Pancreas (tissue), 10 donors: ENCODE results near the gene ALK. TPM values are rescaled to one million over a fixed set of nuclear protein-coding genes. Genes with fewer than 3 reads are reported as not detected.

Experiments
- ATAC-seq, 4 donors: fragments of 200-7000 bp; cut with Tn5 transposase; one replicate each; pipeline versions ENCODE4 v1.8.0 to v1.9.1; 2020; ENCODE audit warnings: mild to moderate bottlenecking in 4 of 4, moderate library complexity in 4 of 4
- DNase-seq, 6 donors: peaks; one replicate each; pipeline ENCODE4 v3.0.0-alpha.2; 2020
- FAIRE-seq: peaks from 2 replicates; lab custom pipeline; 2012; peaks lifted over from hg19 to GRCh38; lab: Jason Lieb, UNC
- H3K27ac ChIP-seq, 4 donors: fragments of 200-600 bp; sonication (generic); 1 replicate in 3 of 4; 2 replicates in 1 of 4; pipeline versions ENCODE4 v1.5.0 to v1.8.0; 2020
- H3K27me3 ChIP-seq, 4 donors: fragments of 200-600 bp; one replicate each; pipeline ENCODE4 v1.8.0; 2021
- H3K36me3 ChIP-seq, 3 donors: fragments of 200-600 bp; sonication (generic) in 1 of 3; one replicate each; pipeline versions ENCODE4 v1.5.0 to v1.8.0; 2020 to 2021
- H3K4me1 ChIP-seq, 3 donors: fragments of 200-600 bp; one replicate each; pipeline ENCODE4 v1.8.0; 2021
- H3K4me3 ChIP-seq, 4 donors: fragments of 200-600 bp; sonication (generic) in 2 of 4; one replicate each; pipeline versions ENCODE4 v1.5.0 to v1.8.0; 2020 to 2021
- H3K9me3 ChIP-seq, 4 donors: fragments of 200-600 bp; one replicate each; pipeline ENCODE4 v1.8.0; 2021
- whole genome bisulfite sequencing, 2 donors: extraction: QIAGEN DNeasy Blood & Tissue Kit; methylation state at CpG; one replicate each; pipeline ENCODE4 v1.1.7; 2013; 5-methylcytosine and 5-hydroxymethylcytosine counted together
- intact Hi-C, 3 donors: fragments of 100-400 bp; cut with DNase I; formaldehyde crosslinking; loops; one replicate each; pipeline versions ENCODE4 v1.11.1 to v1.14.2; 2022
- polyA plus RNA-seq, 2 donors: library from polyadenylated mRNA; stranded (reverse); fragments of 200-250 nt; gene quantifications; one replicate each; pipeline ENCODE4 v1.2.3, GENCODE V29; 2013
- total RNA-seq, 6 donors: library from RNA; stranded (reverse); fragmentation: NEBNext Ultra II Directional in 4 of 6; extraction: Animal tissue kit (Norgen Biotek cat#: 25700) in 4 of 6; gene quantifications; one replicate each; pipeline versions ENCODE4 v1.2.1 to v1.2.4, GENCODE V29; 2021 to 2023
- TF ChIP-seq, protein P1 (sequence below), 4 donors: fragments of 200-600 bp; sonication (generic) in 3 of 4; IDR thresholded peaks; one replicate each; pipeline versions ENCODE4 v1.5.0 to v1.8.0; 2021; ENCODE audit warnings: antibody characterized with exemption in 4 of 4
- donor health status: healthy with polysubstance abuse.
- donor health status: DM: no; HTN: no; CAD: no; lungs with moderate emphysema.
- donor health status: DM: no; HTN: no; CAD: no.
- donor health status: control.
- donor health status: control.
- donor health status: Bipolar disorder and iron deficiency.
- donor health status: DM: yes; HTN: yes; CAD: no.
- donor health status: DM: no; HTN: no; CAD: no.
- donor health status: DM: no; HTN: no; CAD: no.
- donor health status: DM: yes; HTN: yes; CAD: no.

The ALK gene
- total and polyA plus RNA-seq, 8 donors, result 0.05 to 0.17 (median 0.09) TPM; not detected in 2

DNA sequence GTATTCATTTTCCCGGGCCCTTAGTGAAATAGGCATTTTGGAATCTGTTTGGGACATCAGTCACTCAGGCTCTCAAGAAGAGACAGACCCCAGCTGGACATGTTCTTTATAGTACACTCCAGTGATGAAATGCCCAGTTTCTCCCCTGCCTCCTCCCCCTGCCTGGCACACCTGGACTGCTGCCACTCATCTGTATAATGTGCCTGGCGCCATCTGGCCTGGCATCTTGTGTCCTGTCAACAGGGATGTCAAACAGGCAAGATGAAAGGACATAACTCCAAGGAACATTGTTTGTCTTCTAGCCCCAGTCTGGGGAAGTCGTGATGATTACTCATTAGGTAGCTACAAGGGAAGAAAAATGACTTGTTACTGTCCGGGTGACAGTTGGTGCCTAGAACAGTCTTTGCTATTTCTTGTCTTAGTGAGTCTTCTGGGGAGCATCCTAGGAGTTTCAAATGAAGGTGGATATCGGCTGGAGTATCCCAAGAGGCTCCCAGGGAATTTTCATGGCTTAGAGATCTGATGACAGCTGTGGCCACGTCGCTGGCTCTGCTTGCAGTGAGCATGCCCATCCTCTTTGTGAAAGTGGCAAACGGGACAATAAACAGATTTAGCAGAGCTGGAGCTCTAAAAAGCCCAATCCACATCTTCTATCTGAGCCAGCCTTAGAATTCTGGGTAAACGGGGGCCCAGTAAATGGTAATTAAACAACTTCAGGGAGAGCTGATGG lies 153.6 kb downstream of the ALK start:
- Histone ChIP-seq H3K27me3 (no peaks in the 10 kb centered on the region), H3K4me1 (peaks cover 0 to 4% (median 0%) of the 10 kb centered on the region in 3 donors), H3K36me3 (no peaks in the 10 kb centered on the region), H3K9me3 (no peaks in the 10 kb centered on the region), H3K27ac (no peak overlapping the region), H3K4me3 (no peak overlapping the region)
- DNase-seq, result no peak
- 73 to 74% methylated on average over 9 of the region's 9 CpGs for WGBS, 2 donors
- no peak for FAIRE-seq
- ATAC-seq, result no peak
- TF ChIP-seq, protein P1, sequence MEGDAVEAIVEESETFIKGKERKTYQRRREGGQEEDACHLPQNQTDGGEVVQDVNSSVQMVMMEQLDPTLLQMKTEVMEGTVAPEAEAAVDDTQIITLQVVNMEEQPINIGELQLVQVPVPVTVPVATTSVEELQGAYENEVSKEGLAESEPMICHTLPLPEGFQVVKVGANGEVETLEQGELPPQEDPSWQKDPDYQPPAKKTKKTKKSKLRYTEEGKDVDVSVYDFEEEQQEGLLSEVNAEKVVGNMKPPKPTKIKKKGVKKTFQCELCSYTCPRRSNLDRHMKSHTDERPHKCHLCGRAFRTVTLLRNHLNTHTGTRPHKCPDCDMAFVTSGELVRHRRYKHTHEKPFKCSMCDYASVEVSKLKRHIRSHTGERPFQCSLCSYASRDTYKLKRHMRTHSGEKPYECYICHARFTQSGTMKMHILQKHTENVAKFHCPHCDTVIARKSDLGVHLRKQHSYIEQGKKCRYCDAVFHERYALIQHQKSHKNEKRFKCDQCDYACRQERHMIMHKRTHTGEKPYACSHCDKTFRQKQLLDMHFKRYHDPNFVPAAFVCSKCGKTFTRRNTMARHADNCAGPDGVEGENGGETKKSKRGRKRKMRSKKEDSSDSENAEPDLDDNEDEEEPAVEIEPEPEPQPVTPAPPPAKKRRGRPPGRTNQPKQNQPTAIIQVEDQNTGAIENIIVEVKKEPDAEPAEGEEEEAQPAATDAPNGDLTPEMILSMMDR (IDR thresholded peaks at IDR 0.05), result no peak
- intact Hi-C loops, result no loop called here

DNA sequence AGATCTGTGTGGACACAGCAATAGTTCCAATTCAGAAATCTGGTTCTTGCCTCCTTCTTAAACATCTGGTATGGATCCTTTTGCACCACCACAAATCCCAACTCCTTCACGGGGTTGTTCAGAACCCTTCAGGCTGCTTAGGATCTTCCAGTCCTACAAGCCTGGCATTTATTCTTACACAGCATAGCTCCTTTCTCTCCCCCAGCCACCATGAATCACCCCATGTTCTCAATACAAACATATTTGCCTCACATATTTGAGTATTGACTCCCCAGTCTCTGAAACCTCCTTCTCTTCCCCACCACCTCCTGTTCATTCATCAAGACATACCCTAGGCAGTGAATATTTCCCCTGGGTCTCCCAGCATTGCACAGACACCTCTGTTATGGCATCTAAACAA lies 155.2 kb downstream of the ALK start:
- no peaks in the 10 kb centered on the region for H3K27me3 ChIP-seq
- TF ChIP-seq, protein P1 (IDR thresholded peaks at IDR 0.05), result no peak
- FAIRE-seq (no peak), DNase-seq (no peak), ATAC-seq (no peak)
- no peak overlapping the region for H3K4me3 ChIP-seq
- no peaks in the 10 kb centered on the region for H3K36me3 ChIP-seq
- intact Hi-C loops, result no loop called here
- 90 to 94% methylated on average over 1 of the region's 1 CpG for WGBS, 2 donors
- no peak overlapping the region for H3K27ac ChIP-seq
- peaks cover 0 to 4% (median 0%) of the 10 kb centered on the region in 3 donors for H3K4me1 ChIP-seq
- no peaks in the 10 kb centered on the region for H3K9me3 ChIP-seq

DNA sequence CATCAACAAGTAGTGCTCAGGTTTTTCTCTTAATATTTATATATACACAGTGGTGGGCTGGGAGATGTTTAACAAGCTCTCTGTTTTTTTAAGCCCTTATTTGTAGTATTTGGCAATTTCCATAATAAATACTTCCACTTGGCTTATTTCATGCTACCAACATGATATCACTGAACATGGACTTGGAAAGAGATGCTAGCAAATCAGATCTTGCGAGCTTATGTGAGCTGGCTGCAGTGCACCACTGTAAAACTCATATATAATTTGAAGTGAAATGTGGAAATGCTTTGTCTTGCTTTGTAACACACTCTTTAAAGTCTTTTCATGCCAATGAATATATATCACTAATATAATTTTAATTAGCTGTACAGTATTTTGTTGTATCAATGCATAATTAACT lies 155.7 kb downstream of the ALK start:
- no peaks in the 10 kb centered on the region for H3K9me3 ChIP-seq
- intact Hi-C loops, result no loop called here
- H3K27me3 ChIP-seq, result no peaks in the 10 kb centered on the region
- H3K4me1 ChIP-seq, result peaks cover 0 to 4% (median 0%) of the 10 kb centered on the region in 3 donors
- no peak overlapping the region for H3K4me3 ChIP-seq
- no peaks in the 10 kb centered on the region for H3K36me3 ChIP-seq
- no peak overlapping the region for H3K27ac ChIP-seq
- no peak for FAIRE-seq
- 90 to 100% methylated on average over 1 of the region's 1 CpG for WGBS, 2 donors
- DNase-seq, result no peak
- no peak for ATAC-seq
- TF ChIP-seq, protein P1 (IDR thresholded peaks at IDR 0.05), result no peak

DNA sequence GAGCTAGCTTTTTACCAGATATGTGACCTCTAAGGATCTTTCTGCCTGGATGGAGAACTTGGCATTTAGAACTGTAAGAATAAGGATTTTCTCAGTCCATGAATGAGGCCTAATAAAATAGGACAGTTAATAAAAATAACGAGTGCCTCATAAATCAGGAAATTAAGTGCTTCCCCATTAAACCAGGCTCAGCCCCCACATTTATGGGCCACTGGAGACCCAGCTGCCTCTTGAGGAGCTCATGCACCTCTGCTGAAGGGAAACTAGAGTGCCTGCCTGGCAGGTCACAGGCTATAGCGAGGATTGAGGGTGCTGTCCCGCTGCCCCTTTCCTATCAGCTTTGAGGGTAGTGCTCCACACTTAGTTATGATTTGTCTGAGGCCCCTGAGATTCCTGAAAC lies 158.0 kb downstream of the ALK start:
- TF ChIP-seq, protein P1 (IDR thresholded peaks at IDR 0.05), result no peak
- no peak overlapping the region for H3K4me3 ChIP-seq
- ATAC-seq (no peak), DNase-seq (no peak), FAIRE-seq (no peak)
- 29 to 64% methylated on average over 3 of the region's 3 CpGs for WGBS, 2 donors
- H3K4me1 ChIP-seq, result no peaks in the 10 kb centered on the region
- no peak overlapping the region for H3K27ac ChIP-seq
- intact Hi-C loops, result no loop called here
- no peaks in the 10 kb centered on the region for H3K9me3 ChIP-seq
- H3K36me3 ChIP-seq, result no peaks in the 10 kb centered on the region
- no peaks in the 10 kb centered on the region for H3K27me3 ChIP-seq

DNA sequence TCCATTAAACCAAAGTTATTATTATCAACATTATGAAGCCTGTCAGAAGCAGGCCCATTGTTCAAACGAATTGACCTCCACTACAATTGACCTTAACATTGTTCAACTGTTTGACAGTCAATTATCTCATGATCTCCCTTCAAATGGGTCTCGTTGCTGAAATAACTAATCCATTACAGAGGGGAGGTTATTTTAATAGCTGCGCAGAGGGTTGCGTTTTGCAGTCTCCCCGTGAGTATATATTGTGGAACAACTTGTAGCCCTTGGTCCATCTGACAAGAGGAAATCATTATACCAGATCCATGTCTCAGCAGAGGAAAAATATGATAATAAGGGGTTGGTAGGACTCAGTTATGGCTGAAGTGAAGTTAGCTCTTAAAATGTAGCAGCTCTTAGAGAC lies 159.1 kb downstream of the ALK start:
- WGBS, 2 donors, result 83 to 84% methylated on average over 5 of the region's 5 CpGs
- intact Hi-C loops, result no loop called here
- FAIRE-seq (no peak), ATAC-seq (no peak), DNase-seq (no peak)
- Histone ChIP-seq H3K36me3 (no peaks in the 10 kb centered on the region), H3K4me1 (no peaks in the 10 kb centered on the region), H3K9me3 (no peaks in the 10 kb centered on the region), H3K4me3 (no peak overlapping the region), H3K27me3 (no peaks in the 10 kb centered on the region), H3K27ac (no peak overlapping the region)
- TF ChIP-seq, protein P1 (IDR thresholded peaks at IDR 0.05), result no peak
